GM12878 (cell line): Measurements from ENCODE around the gene PCSK9. TPM values are rescaled to one million over a fixed set of nuclear protein-coding genes. Genes with fewer than 3 reads are reported as not detected.

Source experiments
- ATAC-seq: fragments of 200-7000 bp; cut with Tn5 transposase; 3 replicates; pipeline ENCODE4 v1.9.1; 2020; ENCODE audit warnings: mild to moderate bottlenecking, moderate library complexity
- BruUV-seq: library from RNA; stranded (reverse); fragments of 400-500 nt; replicated peaks from 2 replicates; lab custom pipeline; 2021; lab: Mats Ljungman, UMichigan
- CTCF ChIA-PET: fragments of 300-600 bp; sonication (Branson Sonifier 250); formaldehyde crosslinking; extraction: SDS; loops from one replicate; lab custom pipeline; 2021; ENCODE audit warnings: inconsistent platforms; lab: Yijun Ruan, JAX
- POLR2A ChIA-PET: fragments of 350-600 bp; formaldehyde crosslinking; extraction: SDS; loops from one replicate; lab custom pipeline; 2021; ENCODE audit warnings: inconsistent platforms; lab: Charles Lee
- RAD21 ChIA-PET: fragments of 300-600 bp; sonication (Branson Sonifier 250); formaldehyde crosslinking; loops from one replicate; lab custom pipeline; 2023; ENCODE audit warnings: antibody characterized with exemption; ENCODE audit not compliant: unreplicated experiment; lab: Charles Lee
- SMC1A ChIA-PET: fragments of 300-600 bp; sonication (Branson Sonifier 250); formaldehyde crosslinking; loops from one replicate; lab custom pipeline; 2023; ENCODE audit not compliant: unreplicated experiment, uncharacterized antibody; lab: Charles Lee
- DNase-seq: peaks from one replicate; pipeline ENCODE4 v3.0.0-alpha.2; 2011; ENCODE audit warnings: low read depth, low spot score
- FAIRE-seq: peaks from 3 replicates; lab custom pipeline; 2011; peaks lifted over from hg19 to GRCh38; lab: Jason Lieb, UNC
- H2AFZ ChIP-seq: 2 replicates; pipeline ENCODE4 v1.6.0; 2011; ENCODE audit warnings: low read depth, low read length, control low read depth; ENCODE audit not compliant: control insufficient read depth
- H3K27ac ChIP-seq: 2 replicates; pipeline ENCODE4 v1.5.1; 2011; ENCODE audit warnings: control low read depth; ENCODE audit not compliant: control insufficient read depth, insufficient read depth
- H3K27me3 ChIP-seq, 2 experiments: replicated peaks in 1 of 2; 2 replicates each; pipeline versions ENCODE4 v1.6.0 to v1.6.1; 2011; ENCODE audit warnings: low read length in 1 of 2; ENCODE audit not compliant: control insufficient read depth in 2 of 2, insufficient read depth in 2 of 2
- H3K36me3 ChIP-seq, 2 experiments: 2 replicates each; pipeline ENCODE4 v1.5.1; 2011; ENCODE audit warnings: low read length in 1 of 2; ENCODE audit not compliant: control insufficient read depth in 2 of 2, insufficient read depth in 2 of 2
- H3K4me1 ChIP-seq: 2 replicates; pipeline ENCODE4 v1.6.1; 2011; ENCODE audit warnings: mild to moderate bottlenecking, low read length, moderate library complexity, mixed read lengths; ENCODE audit not compliant: control insufficient read depth, insufficient read depth
- H3K4me2 ChIP-seq: 2 replicates; pipeline ENCODE4 v1.6.0; 2011; ENCODE audit warnings: control low read depth; ENCODE audit not compliant: control insufficient read depth, insufficient read depth
- H3K4me3 ChIP-seq: fragments of 200-600 bp; sonication (generic); 2 replicates; pipeline ENCODE4 v1.5.1; 2016
- H3K79me2 ChIP-seq: 2 replicates; pipeline ENCODE4 v1.6.0; 2011; ENCODE audit warnings: low read length; ENCODE audit not compliant: control insufficient read depth, insufficient read depth
- H3K9ac ChIP-seq: 2 replicates; pipeline ENCODE4 v1.8.0; 2011; ENCODE audit warnings: low read length, control low read depth, mixed read lengths; ENCODE audit not compliant: control insufficient read depth, insufficient read depth
- H3K9me3 ChIP-seq: replicated peaks from 3 replicates; pipeline ENCODE4 v1.5.1; 2011; ENCODE audit warnings: mild to moderate bottlenecking, low read length; ENCODE audit not compliant: control insufficient read depth, insufficient read depth
- H4K20me1 ChIP-seq: 2 replicates; pipeline ENCODE4 v1.6.0; 2011; ENCODE audit not compliant: control insufficient read depth, insufficient read depth
- CEBPZ ChIP-seq: fragments of 150-350 bp; IDR thresholded peaks from 2 replicates; pipeline ENCODE4 v1.6.1; 2016; ENCODE audit warnings: low read depth, low read length
- MEF2A ChIP-seq: IDR thresholded peaks from 2 replicates; pipeline ENCODE4 v1.6.1; 2011; ENCODE audit warnings: low read depth, mild to moderate bottlenecking, low read length, moderate library complexity; ENCODE audit not compliant: insufficient read depth
- REST ChIP-seq: IDR thresholded peaks from 2 replicates; pipeline ENCODE4 v1.6.1; 2012; ENCODE audit warnings: mild to moderate bottlenecking, low read depth, low read length
- SUPT20H ChIP-seq: IDR thresholded peaks from 2 replicates; pipeline ENCODE4 v1.6.1; 2011; ENCODE audit warnings: low read depth, mild to moderate bottlenecking, low read length, moderate library complexity, borderline replicate concordance; ENCODE audit not compliant: control insufficient read depth
- ZBTB4 ChIP-seq: fragments of 450-650 bp; formaldehyde crosslinking; IDR thresholded peaks from 2 replicates; pipeline ENCODE4 v1.4.0; 2022; ENCODE audit warnings: mild to moderate bottlenecking, moderate library complexity
- ZNF217 ChIP-seq: fragments of 450-650 bp; IDR thresholded peaks from 2 replicates; pipeline ENCODE4 v1.6.1; 2017; ENCODE audit warnings: antibody characterized with exemption, mild to moderate bottlenecking
- ZSCAN29 ChIP-seq: fragments of 450-650 bp; IDR thresholded peaks from 2 replicates; pipeline ENCODE4 v1.6.1; 2017; ENCODE audit warnings: mild to moderate bottlenecking, moderate library complexity
- WGBS: methylation state at CpG from one replicate; pipeline ENCODE4 v1.1.6; 2016; ENCODE audit warnings: low lambda C conversion rate; ENCODE audit not compliant: insufficient replicate concordance, insufficient coverage; ENCODE audit errors: missing lambda C conversion rate; 5-methylcytosine and 5-hydroxymethylcytosine counted together
- in situ Hi-C: fragments of 300-500 bp; cut with MboI; formaldehyde crosslinking; loops from 9 replicates; pipeline ENCODE4 v1.14.3; 2018; ENCODE audit warnings: mixed read lengths
- intact Hi-C: fragments of 100-400 bp; cut with micrococcal nuclease; formaldehyde crosslinking; loops from one replicate; pipeline ENCODE4 v1.14.2; 2022; ENCODE audit not compliant: unreplicated experiment
- polyA plus RNA-seq, 11 experiments: library from polyadenylated mRNA; depleted of rRNA in 4 of 11; unstranded in 6 of 11; stranded (reverse) in 5 of 11; fragments of >200 nt; fragmentation: Nextera tagmentation in 4 of 11; fragmentation: Illumina TruSeq in 1 of 11; extraction: Ambion mirVana in 4 of 11; extraction: Trizol in 1 of 11; gene quantifications; 1 replicate in 1 of 11; 2 replicates in 10 of 11; pipeline versions ENCODE4 v1.2.1 to v1.2.3, GENCODE V29; 2011 to 2016; ENCODE audit warnings: inconsistent platforms in 2 of 11, missing spikeins in 2 of 11, low read depth in 1 of 11
- total RNA-seq, 4 experiments: library from RNA; depleted of rRNA in 3 of 4; stranded (reverse); fragments of >200 nt in 3 of 4; fragmentation: Illumina TruSeq in 1 of 4; extraction: Trizol in 1 of 4; gene quantifications; 2 replicates each; pipeline versions ENCODE4 v1.2.1 to v1.2.3, GENCODE V29; 2013 to 2021

The PCSK9 gene
- total and polyA plus RNA-seq, 10 of the 15 experiments (the other 5 are each of a cell fraction or from before 2014, with no cell fraction given) = 0.03 to 0.15 TPM; not detected in 8

- TF ChIP-seq ZBTB4 (CRISPR knock-in tag) = no peak
Observed at GRCh38 chr1:55055084-55055882, 15.9 kb downstream of the PCSK9 start (continued).

- no peaks in the 10 kb centered on the region for H3K79me2 ChIP-seq
- no peak overlapping the region for H3K4me3 ChIP-seq
- TF ChIP-seq REST = no peak
- no peak for TF ChIP-seq ZNF217
- TF ChIP-seq SUPT20H = no peak
- TF ChIP-seq ZSCAN29 = no peak
- TF ChIP-seq CEBPZ = no peak
- no peak for TF ChIP-seq MEF2A
- TF ChIP-seq, all 136 proteins: peak for 0
- Histone ChIP-seq H3K9ac (no peak overlapping the region), H3K36me3 (no peaks in the 10 kb centered on the region), H3K4me2 (no peak overlapping the region), H3K27ac (no peak overlapping the region), H3K27me3 (peaks cover 0 to 2% of the 10 kb centered on the region in 2 experiments; a peak in 2 of 4 replicates), H3K4me1 (no peaks in the 10 kb centered on the region), H3K9me3 (no peaks in the 10 kb centered on the region), H4K20me1 (no peaks in the 10 kb centered on the region), H2AFZ (no peak overlapping the region)
- FAIRE-seq (no peak), DNase-seq (no peak), ATAC-seq (no peak)
- WGBS = 74% methylated on average over 38 of the region's 42 CpGs
- intact Hi-C loops (no loop called here), in situ Hi-C loops (no loop called here)
- SMC1A ChIA-PET = no interaction called here
- RAD21 ChIA-PET = no interaction called here
- CTCF ChIA-PET = no interaction called here
- POLR2A ChIA-PET = no interaction called here
- no TSS peak for BruUV-seq
Observed at GRCh38 chr1:55055951-55056631, 16.7 kb downstream of the PCSK9 start.
